Esophagus squamous epithelium (tissue), 4 donors: ENCODE results near the gene ANP32A.

Experiments used
- POLR2A ChIP-seq, 4 donors: fragments of 450-650 bp; IDR thresholded peaks; one replicate each; pipeline ENCODE4 v1.6.1; 2017; ENCODE audit warnings: antibody characterized with exemption in 4 of 4, mild to moderate bottlenecking in 4 of 4, moderate library complexity in 3 of 4
- TF ChIP-seq, protein P1 (sequence below), 6 experiments: fragments of 450-650 bp in 4 of 6; fragments of 200-600 bp in 2 of 6; sonication (generic) in 2 of 6; IDR thresholded peaks; one replicate each; pipeline ENCODE4 v1.5.1; 2016 to 2019; ENCODE audit warnings: antibody characterized with exemption in 6 of 6, mild to moderate bottlenecking in 4 of 6, moderate library complexity in 4 of 6

DNA sequence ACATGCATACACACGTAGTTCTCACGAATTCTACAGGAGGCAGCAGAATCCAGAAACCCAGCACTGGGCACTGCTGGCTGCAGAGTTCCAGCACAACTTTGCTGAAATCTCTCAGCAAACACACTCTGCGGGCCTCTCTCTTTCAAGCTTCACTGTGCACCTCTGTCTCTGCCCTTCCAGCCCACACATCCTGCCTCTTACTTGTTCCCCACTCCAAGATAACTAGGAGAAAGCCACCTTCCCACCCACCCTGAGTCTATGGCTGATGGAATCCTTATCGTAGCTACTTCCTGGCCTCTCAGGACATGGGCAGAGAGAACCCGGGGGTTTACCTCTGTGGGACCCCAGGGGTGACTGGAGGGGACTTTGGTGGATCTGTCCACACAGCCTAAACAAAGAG lies 11.9 kb downstream of the ANP32A start:
- TF ChIP-seq POLR2A (IDR thresholded peaks at IDR 0.05), result no peak
- TF ChIP-seq, protein P1, sequence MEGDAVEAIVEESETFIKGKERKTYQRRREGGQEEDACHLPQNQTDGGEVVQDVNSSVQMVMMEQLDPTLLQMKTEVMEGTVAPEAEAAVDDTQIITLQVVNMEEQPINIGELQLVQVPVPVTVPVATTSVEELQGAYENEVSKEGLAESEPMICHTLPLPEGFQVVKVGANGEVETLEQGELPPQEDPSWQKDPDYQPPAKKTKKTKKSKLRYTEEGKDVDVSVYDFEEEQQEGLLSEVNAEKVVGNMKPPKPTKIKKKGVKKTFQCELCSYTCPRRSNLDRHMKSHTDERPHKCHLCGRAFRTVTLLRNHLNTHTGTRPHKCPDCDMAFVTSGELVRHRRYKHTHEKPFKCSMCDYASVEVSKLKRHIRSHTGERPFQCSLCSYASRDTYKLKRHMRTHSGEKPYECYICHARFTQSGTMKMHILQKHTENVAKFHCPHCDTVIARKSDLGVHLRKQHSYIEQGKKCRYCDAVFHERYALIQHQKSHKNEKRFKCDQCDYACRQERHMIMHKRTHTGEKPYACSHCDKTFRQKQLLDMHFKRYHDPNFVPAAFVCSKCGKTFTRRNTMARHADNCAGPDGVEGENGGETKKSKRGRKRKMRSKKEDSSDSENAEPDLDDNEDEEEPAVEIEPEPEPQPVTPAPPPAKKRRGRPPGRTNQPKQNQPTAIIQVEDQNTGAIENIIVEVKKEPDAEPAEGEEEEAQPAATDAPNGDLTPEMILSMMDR (IDR thresholded peaks at IDR 0.05), result no peak
